H1 (cell line): ENCODE measurements around the gene GPATCH2. TPM values are rescaled to one million over a fixed set of nuclear protein-coding genes. Genes with fewer than 3 reads are reported as not detected.

Experiments used
- CHD2 ChIP-seq: IDR thresholded peaks from 2 replicates; pipeline ENCODE4 v1.6.1; 2012; ENCODE audit warnings: low read length, improper control_type of control experiment
- KDM4A ChIP-seq: IDR thresholded peaks from one replicate; pipeline ENCODE4 v1.7.1; 2012; ENCODE audit warnings: low read depth, mild to moderate bottlenecking, moderate library complexity, low read length, inconsistent platforms; ENCODE audit not compliant: severe bottlenecking
- SP2 ChIP-seq: IDR thresholded peaks from 2 replicates; pipeline ENCODE4 v1.6.1; 2012; ENCODE audit warnings: mild to moderate bottlenecking, low read length, inconsistent platforms
- TEAD4 ChIP-seq: IDR thresholded peaks from 2 replicates; pipeline ENCODE4 v1.6.1; 2012; ENCODE audit warnings: low read depth, low read length, inconsistent platforms, mixed read lengths
- polyA plus RNA-seq, 7 experiments: library from polyadenylated mRNA; depleted of rRNA in 3 of 7; stranded (reverse) in 5 of 7; unstranded in 2 of 7; fragments of >200 nt in 5 of 7; fragments of 200-250 nt in 2 of 7; gene quantifications; 1 replicate in 5 of 7; 2 replicates in 1 of 7; 4 replicates in 1 of 7; pipeline versions ENCODE4 v1.2.1 to v1.2.3, GENCODE V29; 2011 to 2013; ENCODE audit warnings: missing spikeins in 2 of 7, mixed read lengths in 2 of 7
- total RNA-seq: library from RNA; stranded (reverse); fragmentation: NEBNext Ultra II Directional; extraction: Animal tissue kit (Norgen Biotek cat#: 25700); gene quantifications from 2 replicates; pipeline ENCODE4 v1.2.1, GENCODE V29; 2021
- TF ChIP-seq, protein P1 (sequence below): fragments of 300-600 bp; sonication (generic); IDR thresholded peaks from 2 replicates; pipeline ENCODE4 v1.7.1; 2012; ENCODE audit warnings: low read length, moderate library complexity, mild to moderate bottlenecking, inconsistent platforms; ENCODE audit not compliant: insufficient replicate concordance
- TF ChIP-seq, protein P2 (sequence below): IDR thresholded peaks from 2 replicates; pipeline ENCODE4 v1.6.1; 2012; ENCODE audit warnings: low read length, inconsistent platforms

Gene GPATCH2
- total and polyA plus RNA-seq, 2 of the 8 experiments (the other 6 are each of a cell fraction or from before 2014, with no cell fraction given) = 3.9 to 13.1 TPM

GRCh38 chr1:217626321-217626720 is 4.6 kb downstream of the GPATCH2 start (continued):
- TF ChIP-seq, protein P1, sequence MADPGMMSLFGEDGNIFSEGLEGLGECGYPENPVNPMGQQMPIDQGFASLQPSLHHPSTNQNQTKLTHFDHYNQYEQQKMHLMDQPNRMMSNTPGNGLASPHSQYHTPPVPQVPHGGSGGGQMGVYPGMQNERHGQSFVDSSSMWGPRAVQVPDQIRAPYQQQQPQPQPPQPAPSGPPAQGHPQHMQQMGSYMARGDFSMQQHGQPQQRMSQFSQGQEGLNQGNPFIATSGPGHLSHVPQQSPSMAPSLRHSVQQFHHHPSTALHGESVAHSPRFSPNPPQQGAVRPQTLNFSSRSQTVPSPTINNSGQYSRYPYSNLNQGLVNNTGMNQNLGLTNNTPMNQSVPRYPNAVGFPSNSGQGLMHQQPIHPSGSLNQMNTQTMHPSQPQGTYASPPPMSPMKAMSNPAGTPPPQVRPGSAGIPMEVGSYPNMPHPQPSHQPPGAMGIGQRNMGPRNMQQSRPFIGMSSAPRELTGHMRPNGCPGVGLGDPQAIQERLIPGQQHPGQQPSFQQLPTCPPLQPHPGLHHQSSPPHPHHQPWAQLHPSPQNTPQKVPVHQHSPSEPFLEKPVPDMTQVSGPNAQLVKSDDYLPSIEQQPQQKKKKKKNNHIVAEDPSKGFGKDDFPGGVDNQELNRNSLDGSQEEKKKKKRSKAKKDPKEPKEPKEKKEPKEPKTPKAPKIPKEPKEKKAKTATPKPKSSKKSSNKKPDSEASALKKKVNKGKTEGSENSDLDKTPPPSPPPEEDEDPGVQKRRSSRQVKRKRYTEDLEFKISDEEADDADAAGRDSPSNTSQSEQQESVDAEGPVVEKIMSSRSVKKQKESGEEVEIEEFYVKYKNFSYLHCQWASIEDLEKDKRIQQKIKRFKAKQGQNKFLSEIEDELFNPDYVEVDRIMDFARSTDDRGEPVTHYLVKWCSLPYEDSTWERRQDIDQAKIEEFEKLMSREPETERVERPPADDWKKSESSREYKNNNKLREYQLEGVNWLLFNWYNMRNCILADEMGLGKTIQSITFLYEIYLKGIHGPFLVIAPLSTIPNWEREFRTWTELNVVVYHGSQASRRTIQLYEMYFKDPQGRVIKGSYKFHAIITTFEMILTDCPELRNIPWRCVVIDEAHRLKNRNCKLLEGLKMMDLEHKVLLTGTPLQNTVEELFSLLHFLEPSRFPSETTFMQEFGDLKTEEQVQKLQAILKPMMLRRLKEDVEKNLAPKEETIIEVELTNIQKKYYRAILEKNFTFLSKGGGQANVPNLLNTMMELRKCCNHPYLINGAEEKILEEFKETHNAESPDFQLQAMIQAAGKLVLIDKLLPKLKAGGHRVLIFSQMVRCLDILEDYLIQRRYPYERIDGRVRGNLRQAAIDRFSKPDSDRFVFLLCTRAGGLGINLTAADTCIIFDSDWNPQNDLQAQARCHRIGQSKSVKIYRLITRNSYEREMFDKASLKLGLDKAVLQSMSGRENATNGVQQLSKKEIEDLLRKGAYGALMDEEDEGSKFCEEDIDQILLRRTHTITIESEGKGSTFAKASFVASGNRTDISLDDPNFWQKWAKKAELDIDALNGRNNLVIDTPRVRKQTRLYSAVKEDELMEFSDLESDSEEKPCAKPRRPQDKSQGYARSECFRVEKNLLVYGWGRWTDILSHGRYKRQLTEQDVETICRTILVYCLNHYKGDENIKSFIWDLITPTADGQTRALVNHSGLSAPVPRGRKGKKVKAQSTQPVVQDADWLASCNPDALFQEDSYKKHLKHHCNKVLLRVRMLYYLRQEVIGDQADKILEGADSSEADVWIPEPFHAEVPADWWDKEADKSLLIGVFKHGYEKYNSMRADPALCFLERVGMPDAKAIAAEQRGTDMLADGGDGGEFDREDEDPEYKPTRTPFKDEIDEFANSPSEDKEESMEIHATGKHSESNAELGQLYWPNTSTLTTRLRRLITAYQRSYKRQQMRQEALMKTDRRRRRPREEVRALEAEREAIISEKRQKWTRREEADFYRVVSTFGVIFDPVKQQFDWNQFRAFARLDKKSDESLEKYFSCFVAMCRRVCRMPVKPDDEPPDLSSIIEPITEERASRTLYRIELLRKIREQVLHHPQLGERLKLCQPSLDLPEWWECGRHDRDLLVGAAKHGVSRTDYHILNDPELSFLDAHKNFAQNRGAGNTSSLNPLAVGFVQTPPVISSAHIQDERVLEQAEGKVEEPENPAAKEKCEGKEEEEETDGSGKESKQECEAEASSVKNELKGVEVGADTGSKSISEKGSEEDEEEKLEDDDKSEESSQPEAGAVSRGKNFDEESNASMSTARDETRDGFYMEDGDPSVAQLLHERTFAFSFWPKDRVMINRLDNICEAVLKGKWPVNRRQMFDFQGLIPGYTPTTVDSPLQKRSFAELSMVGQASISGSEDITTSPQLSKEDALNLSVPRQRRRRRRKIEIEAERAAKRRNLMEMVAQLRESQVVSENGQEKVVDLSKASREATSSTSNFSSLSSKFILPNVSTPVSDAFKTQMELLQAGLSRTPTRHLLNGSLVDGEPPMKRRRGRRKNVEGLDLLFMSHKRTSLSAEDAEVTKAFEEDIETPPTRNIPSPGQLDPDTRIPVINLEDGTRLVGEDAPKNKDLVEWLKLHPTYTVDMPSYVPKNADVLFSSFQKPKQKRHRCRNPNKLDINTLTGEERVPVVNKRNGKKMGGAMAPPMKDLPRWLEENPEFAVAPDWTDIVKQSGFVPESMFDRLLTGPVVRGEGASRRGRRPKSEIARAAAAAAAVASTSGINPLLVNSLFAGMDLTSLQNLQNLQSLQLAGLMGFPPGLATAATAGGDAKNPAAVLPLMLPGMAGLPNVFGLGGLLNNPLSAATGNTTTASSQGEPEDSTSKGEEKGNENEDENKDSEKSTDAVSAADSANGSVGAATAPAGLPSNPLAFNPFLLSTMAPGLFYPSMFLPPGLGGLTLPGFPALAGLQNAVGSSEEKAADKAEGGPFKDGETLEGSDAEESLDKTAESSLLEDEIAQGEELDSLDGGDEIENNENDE = no peak
- no peak for TF ChIP-seq KDM4A
- TF ChIP-seq, protein P2, sequence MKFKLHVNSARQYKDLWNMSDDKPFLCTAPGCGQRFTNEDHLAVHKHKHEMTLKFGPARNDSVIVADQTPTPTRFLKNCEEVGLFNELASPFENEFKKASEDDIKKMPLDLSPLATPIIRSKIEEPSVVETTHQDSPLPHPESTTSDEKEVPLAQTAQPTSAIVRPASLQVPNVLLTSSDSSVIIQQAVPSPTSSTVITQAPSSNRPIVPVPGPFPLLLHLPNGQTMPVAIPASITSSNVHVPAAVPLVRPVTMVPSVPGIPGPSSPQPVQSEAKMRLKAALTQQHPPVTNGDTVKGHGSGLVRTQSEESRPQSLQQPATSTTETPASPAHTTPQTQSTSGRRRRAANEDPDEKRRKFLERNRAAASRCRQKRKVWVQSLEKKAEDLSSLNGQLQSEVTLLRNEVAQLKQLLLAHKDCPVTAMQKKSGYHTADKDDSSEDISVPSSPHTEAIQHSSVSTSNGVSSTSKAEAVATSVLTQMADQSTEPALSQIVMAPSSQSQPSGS = no peak
- no peak for TF ChIP-seq TEAD4
- TF ChIP-seq SP2 = no peak
- TF ChIP-seq CHD2 = no peak
